K562 (cell line): Measurements from ENCODE around the gene KBTBD6. TPM values are rescaled to one million over a fixed set of nuclear protein-coding genes. Genes with fewer than 3 reads are reported as not detected.

Experiments used
- ARHGAP35 ChIP-seq: fragments of 450-650 bp; IDR thresholded peaks from 2 replicates; pipeline ENCODE4 v1.6.1; 2018; ENCODE audit not compliant: partially characterized antibody
- BHLHE40 ChIP-seq: IDR thresholded peaks from 2 replicates; pipeline ENCODE4 v1.6.1; 2011; ENCODE audit warnings: low read length, improper control_type of control experiment
- C11orf30 ChIP-seq: fragments of 450-650 bp; IDR thresholded peaks from 2 replicates; pipeline ENCODE4 v1.6.1; 2016; ENCODE audit warnings: low read depth, mild to moderate bottlenecking
- CBX5 ChIP-seq: IDR thresholded peaks from 2 replicates; pipeline ENCODE4 v1.6.1; 2014; ENCODE audit warnings: low read depth, borderline replicate concordance
- CC2D1A ChIP-seq: fragments of 450-650 bp; IDR thresholded peaks from 2 replicates; pipeline ENCODE4 v1.6.1; 2017; ENCODE audit warnings: mild to moderate bottlenecking
- CHAMP1 ChIP-seq: fragments of 450-650 bp; IDR thresholded peaks from 2 replicates; pipeline ENCODE4 v1.6.1; 2016; ENCODE audit warnings: mild to moderate bottlenecking
- CTBP1 ChIP-seq: fragments of 450-650 bp; IDR thresholded peaks from 2 replicates; pipeline ENCODE4 v1.6.1; 2016; ENCODE audit warnings: borderline replicate concordance
- E2F4 ChIP-seq: sonication (generic); formaldehyde crosslinking; IDR thresholded peaks from 2 replicates; pipeline ENCODE4 v1.8.0; 2022; ENCODE audit warnings: mild to moderate bottlenecking, low read depth, missing genetic modification reagents
- ESRRA ChIP-seq: fragments of 450-650 bp; IDR thresholded peaks from 2 replicates; pipeline ENCODE4 v1.6.1; 2014; ENCODE audit warnings: low read depth, mild to moderate bottlenecking, moderate library complexity, borderline replicate concordance
- ID3 ChIP-seq, 2 experiments: fragments of 250-450 bp in 1 of 2; fragments of 450-650 bp in 1 of 2; sonication (Bioruptor Pico) in 1 of 2; IDR thresholded peaks; 2 replicates each; pipeline versions ENCODE4 v1.6.1 to v1.8.0; 2016 to 2021; ENCODE audit warnings: mild to moderate bottlenecking in 2 of 2, moderate library complexity in 2 of 2, missing compliant biosample characterization in 1 of 2, missing genetic modification characterization in 1 of 2
- MITF ChIP-seq: IDR thresholded peaks from 2 replicates; pipeline ENCODE4 v1.6.1; 2014; ENCODE audit warnings: antibody characterized with exemption
- NR2C1 ChIP-seq, 2 experiments: fragments of 450-650 bp; IDR thresholded peaks; 2 replicates each; pipeline ENCODE4 v1.6.1; 2017; ENCODE audit warnings: mild to moderate bottlenecking in 2 of 2, antibody characterized with exemption in 1 of 2, inconsistent platforms in 1 of 2, missing compliant biosample characterization in 1 of 2, missing genetic modification characterization in 1 of 2
- NR2C2 ChIP-seq, 2 experiments: fragments of 200-800 bp in 1 of 2; sonication (Bioruptor generic) in 1 of 2; sonication (generic) in 1 of 2; formaldehyde crosslinking in 1 of 2; IDR thresholded peaks; 2 replicates each; pipeline versions ENCODE4 v1.6.1 to v1.8.0; 2016 to 2022; ENCODE audit warnings: mild to moderate bottlenecking in 1 of 2, missing compliant biosample characterization in 1 of 2, missing genetic modification characterization in 1 of 2, missing genetic modification reagents in 1 of 2
- PML ChIP-seq: IDR thresholded peaks from 2 replicates; pipeline ENCODE4 v1.6.1; 2012; ENCODE audit warnings: low read length, inconsistent platforms
- SMARCA5 ChIP-seq: fragments of 450-650 bp; IDR thresholded peaks from 2 replicates; pipeline ENCODE4 v1.6.1; 2016
- SUPT5H ChIP-seq: fragments of 450-650 bp; IDR thresholded peaks from 2 replicates; pipeline ENCODE4 v1.6.1; 2016
- TOE1 ChIP-seq, 2 experiments: fragments of 450-650 bp in 1 of 2; sonication (generic) in 1 of 2; formaldehyde crosslinking in 1 of 2; IDR thresholded peaks; 2 replicates each; pipeline versions ENCODE4 v1.7.1 to v1.8.0; 2016 to 2022; ENCODE audit warnings: borderline replicate concordance in 2 of 2, mild to moderate bottlenecking in 2 of 2, antibody characterized with exemption in 1 of 2, inconsistent platforms in 1 of 2, low read depth in 1 of 2, missing genetic modification reagents in 1 of 2, moderate library complexity in 1 of 2
- TRIM28 ChIP-seq: fragments of 450-650 bp; IDR thresholded peaks from 2 replicates; pipeline ENCODE4 v1.6.1; 2017
- ZNF277 ChIP-seq: fragments of 250-450 bp; sonication (Bioruptor Pico); IDR thresholded peaks from 2 replicates; pipeline ENCODE4 v1.8.0; 2022; ENCODE audit warnings: inconsistent platforms, mild to moderate bottlenecking, moderate library complexity, borderline replicate concordance
- ZNF766 ChIP-seq: fragments of 200-800 bp; sonication (Bioruptor generic); conservative IDR thresholded peaks from 2 replicates; pipeline ENCODE4 v1.6.1; 2016; ENCODE audit warnings: missing genetic modification characterization, missing compliant biosample characterization
- polyA plus RNA-seq, 8 experiments: library from polyadenylated mRNA; depleted of rRNA in 4 of 8; stranded (reverse) in 5 of 8; unstranded in 3 of 8; fragments of >200 nt; fragmentation: Nextera tagmentation in 2 of 8; fragmentation: Illumina TruSeq in 1 of 8; extraction: Ambion mirVana in 2 of 8; extraction: Trizol in 1 of 8; gene quantifications; 2 replicates each; pipeline versions ENCODE4 v1.2.1 to v1.2.3, GENCODE V29; 2011 to 2014; ENCODE audit warnings: inconsistent platforms in 1 of 8, missing spikeins in 1 of 8
- total RNA-seq, 7 experiments: library from RNA; depleted of rRNA in 6 of 7; stranded (reverse); fragments of >200 nt in 6 of 7; fragmentation: Illumina TruSeq in 2 of 7; extraction: Trizol in 2 of 7; gene quantifications; 2 replicates each; pipeline versions ENCODE4 v1.2.1 to v1.2.3, GENCODE V29; 2011 to 2021; ENCODE audit warnings: low replicate concordance in 1 of 7

The KBTBD6 gene
- total and polyA plus RNA-seq, 9 of the 15 experiments (the other 6 are each of a cell fraction or from before 2014, with no cell fraction given), result 1.9 to 4.9 (median 3.2) TPM

- peak; percentile 67; the same call in 1 of the 2 replicates for TF ChIP-seq CHAMP1
- TF ChIP-seq SUPT5H, result peak; percentile 59; the same call in 1 of the 2 replicates
- peak; percentile 93; the same call in 1 of the 2 replicates for TF ChIP-seq ESRRA
- TF ChIP-seq SMARCA5, result no peak
- no peak for TF ChIP-seq ID3 (CRISPR knock-in tag; IDR thresholded peaks at IDR 0.05)
- TF ChIP-seq ID3 (tag; IDR thresholded peaks at IDR 0.05), result peak; percentile 21; the same call in 1 of the 2 replicates
- TF ChIP-seq TOE1 (IDR thresholded peaks at IDR 0.05; ENCODE audit: borderline replicate concordance), result 0 out of 2 replicates have a peak, but pooled peaks have one; percentile 18
- TF ChIP-seq TOE1 (CRISPR knock-in tag; IDR thresholded peaks at IDR 0.05; ENCODE audit: borderline replicate concordance, low read depth), result no peak
- TF ChIP-seq BHLHE40, result peak; percentile 70
- no peak for TF ChIP-seq ZNF277 (CRISPR knock-in tag)
- TF ChIP-seq NR2C1 (IDR thresholded peaks at IDR 0.05), result peak; percentile 51; the same call in 1 of the 2 replicates
- peak; percentile 74 for TF ChIP-seq NR2C1 (tag; IDR thresholded peaks at IDR 0.05)
- TF ChIP-seq MITF, result 0 out of 2 replicates have a peak, but pooled peaks have one; percentile 26
- peak; percentile 92 for TF ChIP-seq ZNF766 (CRISPR knock-in tag)
- peak; percentile 78; the same call in 1 of the 2 replicates for TF ChIP-seq E2F4 (CRISPR knock-in tag)
- TF ChIP-seq CBX5, result 0 out of 2 replicates have a peak, but pooled peaks have one; percentile 16
- peak; percentile 63; the same call in 1 of the 2 replicates for TF ChIP-seq CTBP1
- 0 out of 2 replicates have a peak, but pooled peaks have one; percentile 39 for TF ChIP-seq PML
- TF ChIP-seq ARHGAP35, result peak; percentile 84
- TF ChIP-seq CC2D1A, result peak; percentile 52; the same call in 1 of the 2 replicates
- peak; percentile 80 for TF ChIP-seq C11orf30
- TF ChIP-seq NR2C2 (CRISPR knock-in tag; IDR thresholded peaks at IDR 0.05), result no peak; the same call in 1 of the 2 replicates
- peak; percentile 76; the same call in 1 of the 2 replicates for TF ChIP-seq NR2C2 (tag; IDR thresholded peaks at IDR 0.05)
- 0 out of 2 replicates have a peak, but pooled peaks have one; percentile 29 for TF ChIP-seq TRIM28
Observed at GRCh38 chr13:41132512-41133152, at the start of gene KBTBD6 (continued).
